DOHH2 (cell line): Measurements from ENCODE around the gene OR7A5.
"Not testable (repeated sequence)": the region's sequence is repeated elsewhere in the genome, so short reads cannot be mapped to it uniquely, and the experiment has no call there.

Experiments used
- H3F3A ChIP-seq: fragments of 200-600 bp; sonication (generic), shearing (Covaris generic); 2 replicates; pipeline ENCODE4 v1.6.0; 2016; ENCODE audit warnings: antibody characterized with exemption, mild to moderate bottlenecking; ENCODE audit not compliant: control insufficient read depth, insufficient read depth
- H3K27ac ChIP-seq: fragments of 200-600 bp; sonication (generic); 2 replicates; pipeline ENCODE4 v1.5.1; 2014; ENCODE audit warnings: low read depth, mild to moderate bottlenecking, low read length, moderate library complexity
- H3K27me3 ChIP-seq: fragments of 200-600 bp; sonication (generic); 2 replicates; pipeline ENCODE4 v1.6.1; 2014; ENCODE audit warnings: mild to moderate bottlenecking, low read length, mixed read lengths; ENCODE audit not compliant: control insufficient read depth
- H3K36me3 ChIP-seq: fragments of 200-600 bp; sonication (generic); 2 replicates; pipeline ENCODE4 v1.6.1; 2014; ENCODE audit warnings: mild to moderate bottlenecking, low read length, moderate library complexity, mixed read lengths; ENCODE audit not compliant: control insufficient read depth
- H3K4me1 ChIP-seq: fragments of 200-600 bp; sonication (generic); 2 replicates; pipeline ENCODE4 v1.6.1; 2014; ENCODE audit warnings: mild to moderate bottlenecking, low read length, mixed read lengths; ENCODE audit not compliant: control insufficient read depth
- H3K4me2 ChIP-seq: fragments of 200-600 bp; sonication (generic); 2 replicates; pipeline ENCODE4 v1.6.0; 2014; ENCODE audit warnings: mild to moderate bottlenecking, low read length, moderate library complexity
- H3K4me3 ChIP-seq: fragments of 200-600 bp; sonication (generic); 2 replicates; pipeline ENCODE4 v1.5.1; 2014; ENCODE audit warnings: mild to moderate bottlenecking, low read length, mixed read lengths
- H3K79me2 ChIP-seq: fragments of 200-600 bp; sonication (generic); 2 replicates; pipeline ENCODE4 v1.6.1; 2014; ENCODE audit warnings: mild to moderate bottlenecking, low read length, mixed read lengths; ENCODE audit not compliant: control insufficient read depth
- H3K9me2 ChIP-seq: fragments of 200-600 bp; sonication (generic); replicated peaks from 2 replicates; pipeline ENCODE4 v1.6.1; 2014; ENCODE audit warnings: mild to moderate bottlenecking, low read length, mixed read lengths; ENCODE audit not compliant: control insufficient read depth
- H3K9me3 ChIP-seq: fragments of 200-600 bp; sonication (generic); 2 replicates; pipeline ENCODE4 v1.6.1; 2014; ENCODE audit warnings: antibody characterized with exemption, low read length, mixed read lengths; ENCODE audit not compliant: control insufficient read depth, insufficient read depth
- H4K20me1 ChIP-seq: fragments of 200-600 bp; sonication (generic); 2 replicates; pipeline ENCODE4 v1.6.0; 2014; ENCODE audit warnings: low read depth, mild to moderate bottlenecking, antibody characterized with exemption, low read length, moderate library complexity; ENCODE audit not compliant: control insufficient read depth, insufficient read depth
- EZH2phosphoT487 ChIP-seq: fragments of 200-600 bp; sonication (generic); IDR thresholded peaks from 2 replicates; pipeline ENCODE4 v1.6.1; 2017; ENCODE audit warnings: borderline replicate concordance, mild to moderate bottlenecking, antibody characterized with exemption, low read length, moderate library complexity, mixed read lengths
- TF ChIP-seq, protein P1 (sequence below): fragments of 200-600 bp; sonication (generic); IDR thresholded peaks from one replicate; pipeline ENCODE4 v1.5.1; 2014; ENCODE audit warnings: antibody characterized with exemption, mild to moderate bottlenecking, low read depth, low read length; ENCODE audit not compliant: poor library complexity, severe bottlenecking

Gene OR7A5

DNA sequence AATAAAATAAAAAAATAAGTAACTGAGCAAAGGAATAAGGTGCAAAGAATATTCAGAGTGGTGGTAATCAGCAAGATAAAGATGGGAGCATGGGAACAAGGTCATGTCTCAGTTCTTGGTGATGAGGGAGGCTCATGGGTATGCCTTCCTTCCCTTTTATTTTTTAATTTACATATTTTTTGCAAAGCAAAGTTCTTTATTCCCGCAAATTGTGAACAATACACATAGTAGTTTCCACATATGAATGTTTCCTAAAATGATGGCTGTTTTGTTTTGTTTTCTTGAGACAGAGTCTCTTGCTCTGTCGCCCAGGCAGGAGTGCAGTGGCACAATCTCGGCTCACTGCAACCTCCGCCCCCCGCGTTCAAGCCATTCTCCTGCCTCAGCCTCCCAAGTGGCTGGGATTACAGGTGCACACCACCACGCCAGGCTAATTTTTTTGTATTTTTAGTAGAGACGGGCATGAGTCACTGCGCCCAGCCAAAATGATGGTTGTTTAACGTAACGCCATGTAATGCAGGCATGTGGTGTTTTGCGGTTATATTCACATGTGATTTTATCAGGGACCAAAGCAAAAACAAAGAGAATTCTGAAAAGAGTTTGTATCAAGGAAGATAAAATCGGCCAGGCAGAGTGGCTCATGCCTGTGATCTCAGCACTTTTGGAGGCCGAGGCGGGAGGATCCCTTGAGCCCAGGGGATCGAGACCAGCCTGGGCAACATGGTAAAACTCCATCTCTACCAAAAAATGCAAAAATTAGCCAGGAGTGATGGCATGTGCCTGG lies 52.2 kb downstream of the OR7A5 start:
- Histone ChIP-seq H3K4me2 (no peak overlapping the region), H3F3A (no peaks in the 10 kb centered on the region), H4K20me1 (no peaks in the 10 kb centered on the region), H3K4me3 (no peak overlapping the region), H3K27me3 (peaks cover 2% of the 10 kb centered on the region), H3K27ac (no peak overlapping the region), H3K4me1 (peaks cover 10% of the 10 kb centered on the region), H3K79me2 (no peaks in the 10 kb centered on the region), H3K9me3 (no peaks in the 10 kb centered on the region), H3K9me2 (no peaks in the 10 kb centered on the region), H3K36me3 (no peaks in the 10 kb centered on the region)
- TF ChIP-seq EZH2phosphoT487: no peak
- TF ChIP-seq, protein P1, sequence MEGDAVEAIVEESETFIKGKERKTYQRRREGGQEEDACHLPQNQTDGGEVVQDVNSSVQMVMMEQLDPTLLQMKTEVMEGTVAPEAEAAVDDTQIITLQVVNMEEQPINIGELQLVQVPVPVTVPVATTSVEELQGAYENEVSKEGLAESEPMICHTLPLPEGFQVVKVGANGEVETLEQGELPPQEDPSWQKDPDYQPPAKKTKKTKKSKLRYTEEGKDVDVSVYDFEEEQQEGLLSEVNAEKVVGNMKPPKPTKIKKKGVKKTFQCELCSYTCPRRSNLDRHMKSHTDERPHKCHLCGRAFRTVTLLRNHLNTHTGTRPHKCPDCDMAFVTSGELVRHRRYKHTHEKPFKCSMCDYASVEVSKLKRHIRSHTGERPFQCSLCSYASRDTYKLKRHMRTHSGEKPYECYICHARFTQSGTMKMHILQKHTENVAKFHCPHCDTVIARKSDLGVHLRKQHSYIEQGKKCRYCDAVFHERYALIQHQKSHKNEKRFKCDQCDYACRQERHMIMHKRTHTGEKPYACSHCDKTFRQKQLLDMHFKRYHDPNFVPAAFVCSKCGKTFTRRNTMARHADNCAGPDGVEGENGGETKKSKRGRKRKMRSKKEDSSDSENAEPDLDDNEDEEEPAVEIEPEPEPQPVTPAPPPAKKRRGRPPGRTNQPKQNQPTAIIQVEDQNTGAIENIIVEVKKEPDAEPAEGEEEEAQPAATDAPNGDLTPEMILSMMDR: no peak

DNA sequence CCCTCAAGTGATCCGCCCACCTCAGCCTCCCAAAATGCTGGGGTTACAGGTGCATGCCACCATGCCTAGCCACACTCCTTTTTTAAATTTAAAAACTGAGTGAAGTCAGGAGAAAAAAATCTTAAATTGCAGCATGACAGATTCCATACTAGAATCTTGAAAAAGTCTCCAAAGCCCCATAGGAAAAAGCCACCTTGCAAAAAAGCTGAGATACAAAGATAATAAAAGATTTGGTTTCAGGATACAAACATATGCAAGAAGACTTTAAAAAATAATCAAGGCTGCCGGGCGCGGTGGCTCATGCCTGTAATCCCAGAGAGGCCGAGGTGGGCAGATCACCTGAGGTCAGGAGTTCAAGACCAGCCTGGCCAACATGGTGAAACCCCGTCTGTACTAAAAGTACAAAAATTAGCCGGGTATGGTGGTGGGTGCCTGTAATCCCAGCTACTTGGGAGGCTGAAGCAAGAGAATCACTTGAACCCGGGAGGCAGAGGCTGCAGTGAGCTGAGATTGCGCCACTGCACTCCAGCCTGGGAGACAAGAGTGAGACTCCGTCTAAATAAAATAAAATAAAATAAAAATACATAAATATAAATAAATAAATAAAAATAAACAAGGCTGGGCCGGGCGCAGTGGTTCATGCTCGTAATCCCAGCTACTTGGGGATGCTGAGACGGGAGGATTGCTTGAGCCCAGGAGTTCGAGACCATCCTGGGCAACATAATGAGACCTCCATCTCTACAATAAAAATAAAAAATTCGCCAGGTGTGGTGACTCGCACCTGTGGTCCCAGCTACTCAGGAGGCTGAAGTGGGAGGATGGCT lies 53.1 kb downstream of the OR7A5 start:
- H3K9me2 ChIP-seq, H3K4me3 ChIP-seq, H4K20me1 ChIP-seq, H3F3A ChIP-seq, H3K4me1 ChIP-seq, H3K9me3 ChIP-seq, H3K79me2 ChIP-seq, H3K36me3 ChIP-seq, H3K27me3 ChIP-seq, H3K27ac ChIP-seq, H3K4me2 ChIP-seq: not testable (repeated sequence)

DNA sequence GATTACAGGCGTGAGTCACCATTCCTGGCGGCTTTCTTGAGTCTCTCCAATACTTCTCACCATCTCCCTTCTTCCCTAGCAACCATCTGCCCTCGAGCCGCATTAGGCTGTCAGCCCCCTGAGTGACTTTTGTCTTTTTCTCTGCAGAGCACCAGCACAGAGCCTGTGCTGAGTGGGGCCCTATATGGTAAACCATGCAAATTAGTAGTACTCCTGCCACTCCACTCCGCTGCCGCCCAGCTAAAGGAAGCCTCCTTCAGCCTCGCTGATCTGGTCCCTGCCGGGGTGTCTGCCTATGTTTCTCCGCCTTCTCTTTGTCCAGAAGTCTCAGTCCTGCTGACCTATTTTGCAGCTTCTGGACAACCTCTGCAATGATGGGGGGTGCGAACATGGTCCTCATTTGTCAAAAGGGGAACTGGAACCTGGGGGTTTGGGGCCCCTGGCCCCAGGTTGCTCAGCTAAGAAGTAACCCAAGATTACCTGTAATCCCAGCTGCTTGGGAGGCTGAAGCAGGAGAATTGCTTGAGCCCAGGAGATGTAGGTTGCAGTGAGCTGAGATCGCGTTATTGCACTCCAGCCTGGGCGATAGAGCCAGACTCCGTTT lies 54.3 kb downstream of the OR7A5 start:
- H3K9me3 ChIP-seq, H3K27me3 ChIP-seq, H3K4me3 ChIP-seq, H3K27ac ChIP-seq, H3K36me3 ChIP-seq, H3K4me2 ChIP-seq, H3F3A ChIP-seq, H3K79me2 ChIP-seq, H3K4me1 ChIP-seq, H3K9me2 ChIP-seq, H4K20me1 ChIP-seq: not testable (repeated sequence)

DNA sequence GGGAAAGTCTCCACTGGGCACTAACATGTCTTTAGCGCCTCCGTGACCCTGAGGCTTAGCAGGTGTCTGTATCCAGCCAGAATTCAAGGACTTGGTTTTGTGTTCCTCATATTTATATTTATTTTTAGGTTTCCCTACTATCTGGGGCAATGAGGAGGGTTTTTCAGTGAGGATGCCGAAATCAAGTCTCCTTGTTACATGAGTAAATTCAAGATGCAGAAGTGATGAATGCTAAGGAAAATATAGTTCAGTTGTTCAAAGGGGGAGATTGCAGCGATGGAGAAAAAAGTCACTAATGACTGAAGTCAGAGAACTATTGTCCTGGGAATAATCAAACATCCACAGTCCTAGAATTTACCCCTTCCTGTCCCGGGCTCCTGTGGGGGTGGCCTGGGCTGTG lies 55.8 kb downstream of the OR7A5 start:
- TF ChIP-seq, protein P1: no peak
- no peak for TF ChIP-seq EZH2phosphoT487
- no peaks in the 10 kb centered on the region for H3K36me3 ChIP-seq
- H3K27ac ChIP-seq: no peak overlapping the region
- H3F3A ChIP-seq: no peaks in the 10 kb centered on the region
- no peaks in the 10 kb centered on the region for H3K9me3 ChIP-seq
- H3K4me1 ChIP-seq: no peaks in the 10 kb centered on the region
- H4K20me1 ChIP-seq: no peaks in the 10 kb centered on the region
- no peak overlapping the region for H3K4me2 ChIP-seq
- H3K9me2 ChIP-seq: no peaks in the 10 kb centered on the region
- peaks cover 2% of the 10 kb centered on the region; the same call in 1 of the 2 replicates for H3K27me3 ChIP-seq
- H3K79me2 ChIP-seq: no peaks in the 10 kb centered on the region
- no peak overlapping the region for H3K4me3 ChIP-seq

DNA sequence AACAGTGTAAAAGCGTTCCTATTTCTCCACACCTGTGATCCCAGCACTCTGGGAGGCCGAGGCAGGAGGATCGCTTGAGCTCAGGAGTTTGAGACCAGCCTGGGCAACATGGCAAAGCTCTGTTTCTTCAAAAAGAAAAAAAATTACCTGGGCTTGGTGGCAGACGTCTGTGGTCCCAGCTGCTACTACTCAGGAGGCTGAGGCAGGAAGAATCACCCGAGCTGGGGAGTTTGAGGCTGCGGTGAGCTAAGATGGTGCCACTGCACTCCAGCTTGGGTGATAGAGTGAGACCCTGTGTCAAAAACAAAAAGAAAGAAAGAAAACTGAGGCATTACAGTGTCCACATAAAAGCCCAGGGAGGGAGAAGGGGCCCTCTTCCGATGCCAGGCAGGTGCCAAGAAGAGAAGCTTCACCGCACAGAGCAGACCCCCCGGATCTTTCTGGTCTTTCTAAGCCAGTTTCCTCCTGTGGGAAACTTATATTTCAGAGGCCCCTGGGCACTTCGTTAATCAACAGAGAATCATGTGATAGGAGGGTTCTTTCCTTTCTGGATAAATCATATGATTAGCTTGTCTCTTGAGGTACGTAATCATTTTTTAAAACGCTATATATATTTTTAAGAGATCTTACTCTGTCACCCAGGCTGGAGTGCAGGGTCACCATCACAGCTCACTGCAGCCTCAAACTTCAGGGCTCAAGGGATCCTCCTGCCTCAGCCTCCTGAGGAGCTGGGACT lies 56.7 kb downstream of the OR7A5 start, which contains the start of gene ADGRE2:
ADGRE2 (minus strand) TSS at position 451 of the 736 bp plus-strand sequence. CDS start 1,804 bp downstream, outside the sequence.
- H3K4me2 ChIP-seq, H3K27ac ChIP-seq, H3F3A ChIP-seq, H3K9me2 ChIP-seq, H3K27me3 ChIP-seq, H3K4me3 ChIP-seq, H3K9me3 ChIP-seq, H3K79me2 ChIP-seq, H4K20me1 ChIP-seq, H3K4me1 ChIP-seq, H3K36me3 ChIP-seq: not testable (repeated sequence)

DNA sequence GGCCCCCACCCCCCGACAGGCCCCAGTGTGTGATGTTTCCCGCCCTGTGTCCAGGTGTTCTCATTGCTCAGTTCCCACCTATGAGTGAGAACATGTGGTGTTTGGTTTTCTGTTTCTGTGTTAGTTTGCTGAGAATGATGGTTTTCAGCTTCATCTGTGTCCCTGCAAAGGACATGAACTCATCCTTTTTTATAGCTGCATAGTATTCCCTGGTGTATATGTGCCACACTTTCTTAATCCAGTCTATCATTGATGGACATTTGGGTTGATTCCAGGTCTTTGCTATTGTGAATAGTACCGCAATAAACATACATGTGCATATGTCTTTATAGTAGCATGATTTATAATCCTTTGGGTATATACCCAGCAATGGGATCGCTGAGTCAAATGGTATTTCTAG lies 57.3 kb downstream of the OR7A5 start:
- H3K79me2 ChIP-seq, H4K20me1 ChIP-seq, H3K4me3 ChIP-seq, H3K4me2 ChIP-seq, H3K9me3 ChIP-seq, H3K27me3 ChIP-seq, H3F3A ChIP-seq, H3K27ac ChIP-seq, H3K9me2 ChIP-seq, H3K36me3 ChIP-seq, H3K4me1 ChIP-seq: not testable (repeated sequence)
